HFFc6 (cell line): Measurements from ENCODE around the gene GABRB2. TPM values are rescaled to one million over a fixed set of nuclear protein-coding genes. Genes with fewer than 3 reads are reported as not detected.

ENCODE experiments used
- DNase-seq: peaks from one replicate; pipeline ENCODE4 v3.0.0-alpha.2; 2018
- H3K27ac Mint-ChIP-seq: 2 replicates; pipeline ENCODE4 v1.8.0; 2020; ENCODE audit warnings: mild to moderate bottlenecking, mixed read lengths
- H3K27me3 Mint-ChIP-seq: 2 replicates; pipeline ENCODE4 v1.8.0; 2021; ENCODE audit warnings: mild to moderate bottlenecking, moderate library complexity, mixed read lengths; ENCODE audit not compliant: insufficient read depth
- H3K36me3 Mint-ChIP-seq: 2 replicates; pipeline ENCODE4 v1.8.0; 2021; ENCODE audit warnings: low read depth, mixed read lengths
- H3K4me1 Mint-ChIP-seq: 2 replicates; pipeline ENCODE4 v1.8.0; 2020; ENCODE audit warnings: low read depth, mixed read lengths
- H3K4me3 Mint-ChIP-seq: 2 replicates; pipeline ENCODE4 v1.8.0; 2020; ENCODE audit warnings: mild to moderate bottlenecking, moderate library complexity, mixed read lengths
- H3K9me3 Mint-ChIP-seq: 2 replicates; pipeline ENCODE4 v1.8.0; 2020; ENCODE audit warnings: mild to moderate bottlenecking, mixed read lengths
- CTCF ChIP-seq: fragments of 200-600 bp; sonication (generic); IDR thresholded peaks from 2 replicates; pipeline ENCODE4 v1.5.0; 2021; ENCODE audit warnings: antibody characterized with exemption, mild to moderate bottlenecking
- total RNA-seq, 6 experiments: library from RNA; stranded (reverse); fragmentation: NEBNext Ultra II Directional; extraction: Animal tissue kit (Norgen Biotek cat#: 25700); gene quantifications; 2 replicates in 1 of 6; 3 replicates in 5 of 6; pipeline ENCODE4 v1.2.3, GENCODE V29; 2021

The GABRB2 gene
- total RNA-seq, 6 experiments from 2014 or later, result not detected

GRCh38 chr5:161311146-161311708, 235.3 kb downstream of the GABRB2 start:
- Mint-ChIP-seq H3K4me1 (no peaks in the 10 kb centered on the region), H3K36me3 (no peaks in the 10 kb centered on the region), H3K4me3 (no peak overlapping the region), H3K27me3 (no peaks in the 10 kb centered on the region; the same call in 1 of the 2 replicates), H3K27ac (no peak overlapping the region), H3K9me3 (peaks cover 31% of the 10 kb centered on the region)
- no peak for DNase-seq
- no peak for TF ChIP-seq CTCF

GRCh38 chr5:161306351-161306995, 240.1 kb downstream of the GABRB2 start:
- H3K4me3 Mint-ChIP-seq, result no peak overlapping the region
- no peaks in the 10 kb centered on the region for H3K27me3 Mint-ChIP-seq
- H3K27ac Mint-ChIP-seq, result no peak overlapping the region
- H3K36me3 Mint-ChIP-seq, result no peaks in the 10 kb centered on the region
- H3K4me1 Mint-ChIP-seq, result no peaks in the 10 kb centered on the region
- no peak for TF ChIP-seq CTCF
- H3K9me3 Mint-ChIP-seq, result peaks cover 53% of the 10 kb centered on the region
- DNase-seq, result no peak

- Mint-ChIP-seq H3K9me3 (peaks cover 47% of the 10 kb centered on the region), H3K27me3 (no peaks in the 10 kb centered on the region), H3K36me3 (no peaks in the 10 kb centered on the region), H3K4me1 (no peaks in the 10 kb centered on the region), H3K27ac (no peak overlapping the region), H3K4me3 (no peak overlapping the region)
- no peak for DNase-seq
- no peak for TF ChIP-seq CTCF
These were observed 240.9 kb downstream of the GABRB2 start for GRCh38 chr5:161305601-161306000.

- no peaks in the 10 kb centered on the region for H3K36me3 Mint-ChIP-seq
These were observed 244.0 kb downstream of the GABRB2 start for GRCh38 chr5:161302559-161302958.

GRCh38 chr5:161301586-161301985, 244.9 kb downstream of the GABRB2 start:
- Mint-ChIP-seq H3K4me3 (no peak overlapping the region), H3K4me1 (no peaks in the 10 kb centered on the region), H3K9me3 (peaks cover 55% of the 10 kb centered on the region), H3K27me3 (no peaks in the 10 kb centered on the region), H3K27ac (no peak overlapping the region), H3K36me3 (no peaks in the 10 kb centered on the region)
- no peak for DNase-seq
- no peak for TF ChIP-seq CTCF

More at GRCh38 chr5:161302559-161302958, 244.0 kb downstream of the GABRB2 start:
- no peak for TF ChIP-seq CTCF
- H3K27me3 Mint-ChIP-seq, result no peaks in the 10 kb centered on the region
- DNase-seq, result no peak
- H3K27ac Mint-ChIP-seq, result no peak overlapping the region
- peaks cover 52% of the 10 kb centered on the region for H3K9me3 Mint-ChIP-seq
- no peaks in the 10 kb centered on the region for H3K4me1 Mint-ChIP-seq
- no peak overlapping the region for H3K4me3 Mint-ChIP-seq
